PC-3 (cell line): ENCODE data around the gene ABCG4. TPM values are rescaled to one million over a fixed set of nuclear protein-coding genes. Genes with fewer than 3 reads are reported as not detected.
A peak's percentile ranks its signal among the peaks of the same experiment; 100 is the strongest.

Source experiments
- ATAC-seq: fragments of 200-7000 bp; cut with Tn5 transposase; 2 replicates; pipeline ENCODE4 v1.9.1; 2020; ENCODE audit warnings: mild to moderate bottlenecking, moderate library complexity
- Bru-seq: library from RNA; stranded (reverse); fragments of 400-500 nt; gene quantifications from one replicate; lab custom pipeline; 2021; lab: Mats Ljungman, UMichigan
- BruChase-seq, 2 experiments: library from RNA; stranded (reverse); fragments of 400-500 nt; gene quantifications; one replicate each; lab custom pipeline; 2021; lab: Mats Ljungman, UMichigan
- BruUV-seq: library from RNA; stranded (reverse); fragments of 400-500 nt; replicated peaks from 2 replicates; lab custom pipeline; 2021; lab: Mats Ljungman, UMichigan
- CTCF ChIA-PET: fragments of 300-600 bp; sonication (Branson Sonifier 250); formaldehyde crosslinking; loops from one replicate; lab custom pipeline; 2022; ENCODE audit warnings: antibody characterized with exemption; lab: Charles Lee
- POLR2A ChIA-PET: fragments of 300-600 bp; sonication (Branson Sonifier 250); formaldehyde crosslinking; loops from one replicate; lab custom pipeline; 2022; ENCODE audit warnings: antibody characterized with exemption; ENCODE audit not compliant: unreplicated experiment; lab: Charles Lee
- DNase-seq: peaks from one replicate; pipeline ENCODE4 v3.0.0-alpha.2; 2015
- H2AFZ ChIP-seq: fragments of 300-600 bp; sonication (generic); 2 replicates; pipeline ENCODE4 v1.6.0; 2016; ENCODE audit warnings: antibody characterized with exemption, low read length
- H3F3A ChIP-seq: fragments of 300-600 bp; sonication (generic); one replicate; pipeline ENCODE4 v1.6.0; 2017; ENCODE audit warnings: antibody characterized with exemption, low read length, control low read depth, mild to moderate bottlenecking; ENCODE audit not compliant: unreplicated experiment
- H3K27ac ChIP-seq: fragments of 300-600 bp; sonication (generic); 2 replicates; pipeline ENCODE4 v1.5.1; 2016; ENCODE audit warnings: mild to moderate bottlenecking, low read length
- H3K27me3 ChIP-seq: fragments of 300-600 bp; sonication (generic); 2 replicates; pipeline ENCODE4 v1.6.1; 2016; ENCODE audit warnings: low read length, mixed read lengths
- H3K36me3 ChIP-seq: fragments of 300-600 bp; sonication (generic); 2 replicates; pipeline ENCODE4 v1.6.1; 2016; ENCODE audit warnings: low read depth, mixed run types, low read length, mixed read lengths
- H3K4me1 ChIP-seq: fragments of 300-600 bp; sonication (generic); 2 replicates; pipeline ENCODE4 v1.5.1; 2016; ENCODE audit warnings: low read length; ENCODE audit not compliant: insufficient read depth
- H3K4me2 ChIP-seq: fragments of 300-600 bp; sonication (generic); 2 replicates; pipeline ENCODE4 v1.6.0; 2016; ENCODE audit warnings: low read length
- H3K4me3 ChIP-seq: fragments of 300-600 bp; sonication (generic); 2 replicates; pipeline ENCODE4 v1.5.1; 2016; ENCODE audit warnings: mild to moderate bottlenecking, low read length, mixed read lengths
- H3K79me2 ChIP-seq: fragments of 300-600 bp; sonication (generic); 2 replicates; pipeline ENCODE4 v1.6.1; 2017; ENCODE audit warnings: low read length, mixed read lengths
- H3K9ac ChIP-seq: fragments of 300-600 bp; sonication (generic); 2 replicates; pipeline ENCODE4 v1.6.0; 2016; ENCODE audit warnings: mild to moderate bottlenecking, low read length
- H3K9me2 ChIP-seq: fragments of 300-600 bp; sonication (generic); replicated peaks from 2 replicates; pipeline ENCODE4 v1.6.1; 2016; ENCODE audit warnings: mixed run types, low read length, mixed read lengths
- H3K9me3 ChIP-seq: fragments of 300-600 bp; sonication (generic); 2 replicates; pipeline ENCODE4 v1.6.1; 2016; ENCODE audit warnings: low read length, mixed read lengths
- H4K20me1 ChIP-seq: fragments of 300-600 bp; sonication (generic); 2 replicates; pipeline ENCODE4 v1.6.1; 2016; ENCODE audit warnings: low read length, mixed read lengths
- CTCF ChIP-seq: fragments of 300-600 bp; sonication (generic); conservative IDR thresholded peaks from 2 replicates; pipeline ENCODE4 v1.5.1; 2017; ENCODE audit warnings: antibody characterized with exemption, low read depth, mild to moderate bottlenecking, low read length
- EZH2 ChIP-seq: fragments of 300-600 bp; sonication (generic); IDR thresholded peaks from one replicate; pipeline ENCODE4 v1.6.1; 2017; ENCODE audit warnings: antibody characterized with exemption, mild to moderate bottlenecking, low read length; ENCODE audit not compliant: unreplicated experiment
- EZH2phosphoT487 ChIP-seq: fragments of 300-600 bp; sonication (generic); IDR thresholded peaks from 2 replicates; pipeline ENCODE4 v1.6.1; 2018; ENCODE audit warnings: mild to moderate bottlenecking, antibody characterized with exemption, low read length, borderline replicate concordance
- intact Hi-C: fragments of 100-400 bp; cut with micrococcal nuclease; formaldehyde crosslinking; loops from 2 replicates; pipeline ENCODE4 v1.9.0; 2023
- long read RNA-seq: library from polyadenylated mRNA; unstranded; transcript quantifications from one replicate; pipeline ENCODE4 v2.0.0, GENCODE V29; 2021; ENCODE audit not compliant: unreplicated experiment
- total RNA-seq: library from RNA; depleted of rRNA; stranded (reverse); fragments of >200 nt; gene quantifications from 2 replicates; pipeline ENCODE4 v1.2.3, GENCODE V29; 2014; rRNA removed

The ABCG4 gene
- 0.15 and 0.63 TPM in 2 replicates for total RNA-seq
- Bru-seq, nascent RNA, result percentile 25 among the genes with signal in this experiment
- percentile 24 among the genes with signal in this experiment for BruChase-seq, experiment 1, labeled RNA remaining after a 6-hour chase
- percentile 22 among the genes with signal in this experiment for BruChase-seq, experiment 2, labeled RNA remaining after a 2-hour chase
- long read RNA-seq, partial matches to known transcripts, result 0 of 1 reads
- long read RNA-seq, other reads (novel, unspliced or antisense), result 1 of 1 reads

GRCh38 chr11:119149018-119149785 is at the start of gene ABCG4:
TSS of gene ABCG4 (plus strand) at chr11:119149052. CDS start at chr11:119149966, 914 bp downstream.
- Histone ChIP-seq H3K4me2 (peak within 1 kb of the TSS; percentile 99), H3F3A (no peaks in the 10 kb centered on the region), H3K36me3 (no peaks in the 10 kb centered on the region), H3K79me2 (no peaks in the 10 kb centered on the region), H3K4me1 (0 out of 2 replicates have a peak, but pooled peaks cover 3% of the 10 kb centered on the region), H3K9me3 (no peaks in the 10 kb centered on the region), H3K4me3 (peak within 1 kb of the TSS; percentile 82), H4K20me1 (no peaks in the 10 kb centered on the region), H3K9ac (no peak within 1 kb of the TSS; the same call in 1 of the 2 replicates), H3K27me3 (no peaks in the 10 kb centered on the region), H3K27ac (no peak within 1 kb of the TSS), H3K9me2 (no peaks in the 10 kb centered on the region), H2AFZ (peak within 1 kb of the TSS; percentile 99)
- CTCF ChIA-PET, result no interaction called here
- TF ChIP-seq EZH2, result no peak
- TF ChIP-seq CTCF, result no peak
- no peak for TF ChIP-seq EZH2phosphoT487
- POLR2A ChIA-PET, result interaction anchor here (0.5 kb wide), 1 partner anchor 47 kb away, joined by 7 read pairs; the partner anchor contains the start of gene DPAGT1
- BruUV-seq, result no TSS peak
- peak; percentile 21 for DNase-seq
- ATAC-seq, result peak; percentile 54
- intact Hi-C loops, result loop anchor here (10.0 kb wide), 1 partner anchor 146 kb away; no protein-coding TSS in a partner anchor

- no TSS peak for BruUV-seq
- H4K20me1 ChIP-seq, result 0 out of 2 replicates have a peak, but pooled peaks cover 3% of the 10 kb centered on the region
- peak overlapping the region; percentile 89 for H3K4me3 ChIP-seq
- peaks cover 43% of the 10 kb centered on the region for H3K79me2 ChIP-seq
- no peak overlapping the region for H2AFZ ChIP-seq
- H3K27ac ChIP-seq, result no peak overlapping the region
- CTCF ChIA-PET, result no interaction called here
- peak overlapping the region; percentile 84; the same call in 1 of the 2 replicates for H3K9ac ChIP-seq
- H3K4me2 ChIP-seq, result peak overlapping the region; percentile 96
- POLR2A ChIA-PET, result no interaction called here
- no peaks in the 10 kb centered on the region for H3K9me3 ChIP-seq
- DNase-seq, result no peak
- H3K4me1 ChIP-seq, result peaks cover 23% of the 10 kb centered on the region
- peaks cover 24% of the 10 kb centered on the region for H3K36me3 ChIP-seq
- ATAC-seq, result no peak
- no peaks in the 10 kb centered on the region for H3F3A ChIP-seq
- intact Hi-C loops, result loop anchor here (2.0 kb wide), 2 partner anchors 15 to 21 kb away; partner anchors contain the start of genes HINFP and HMBS
- H3K27me3 ChIP-seq, result no peaks in the 10 kb centered on the region
- no peaks in the 10 kb centered on the region for H3K9me2 ChIP-seq
- TF ChIP-seq CTCF (no peak), EZH2phosphoT487 (no peak), EZH2 (no peak)
Observed at GRCh38 chr11:119099711-119100110, 49.1 kb upstream of the ABCG4 start.
